Mesothelial cell of epicardium (in vitro differentiated cells): ENCODE measurements around the gene RPL31. TPM values are rescaled to one million over a fixed set of nuclear protein-coding genes. Genes with fewer than 3 reads are reported as not detected.

Experiments used
- DNase-seq, 2 experiments: peaks; one replicate each; pipeline ENCODE4 v3.0.0; 2021; ENCODE audit warnings: low spot score in 2 of 2; ENCODE audit not compliant: unreplicated experiment in 2 of 2
- H3K27ac Mint-ChIP-seq: 2 replicates; pipeline ENCODE4 v1.8.0; 2021; ENCODE audit warnings: mixed read lengths
- H3K27me3 Mint-ChIP-seq: 2 replicates; pipeline ENCODE4 v1.8.0; 2021; ENCODE audit warnings: low read depth, mixed read lengths
- H3K36me3 Mint-ChIP-seq: 2 replicates; pipeline ENCODE4 v1.8.0; 2021; ENCODE audit warnings: mixed read lengths
- H3K4me1 Mint-ChIP-seq: 2 replicates; pipeline ENCODE4 v1.8.0; 2021; ENCODE audit warnings: mixed read lengths
- H3K4me3 Mint-ChIP-seq: 2 replicates; pipeline ENCODE4 v1.8.0; 2021; ENCODE audit warnings: mild to moderate bottlenecking, moderate library complexity, mixed read lengths
- H3K9me3 Mint-ChIP-seq: 2 replicates; pipeline ENCODE4 v1.8.0; 2021; ENCODE audit warnings: mixed read lengths
- total RNA-seq: library from RNA; stranded (reverse); gene quantifications from 3 replicates; pipeline ENCODE4 v1.2.1, GENCODE V29; 2021
- TF ChIP-seq, protein P1 (sequence below): fragments of 200-600 bp; sonication (generic); IDR thresholded peaks from one replicate; pipeline ENCODE4 v1.5.0; 2021; ENCODE audit warnings: antibody characterized with exemption; ENCODE audit not compliant: unreplicated experiment

Gene RPL31
- total RNA-seq, 1 donor from 2014 or later = 1,845 TPM

DNA sequence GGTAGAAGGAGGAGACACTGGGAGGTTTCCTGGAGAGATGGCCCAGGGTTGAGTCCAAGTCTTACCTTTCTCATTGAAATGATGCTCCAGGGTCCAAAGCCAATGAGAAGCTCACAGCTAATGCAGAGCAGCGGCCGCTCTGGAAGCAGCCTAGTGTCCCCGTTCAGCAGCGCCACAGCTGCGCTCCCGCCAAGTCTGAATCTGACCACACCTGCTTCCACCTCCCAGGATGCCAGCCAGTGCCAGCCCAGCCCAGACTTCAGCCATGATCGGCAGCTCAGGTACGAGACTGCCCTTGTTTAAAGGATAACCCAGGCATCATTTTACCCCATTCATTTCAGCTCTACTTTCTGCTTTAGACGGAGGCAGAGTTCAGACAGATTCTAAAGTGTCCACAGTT is 11.9 kb upstream of the RPL31 start:
- H3K36me3 Mint-ChIP-seq = no peaks in the 10 kb centered on the region
- H3K9me3 Mint-ChIP-seq = no peaks in the 10 kb centered on the region
- no peak overlapping the region for H3K4me3 Mint-ChIP-seq
- DNase-seq = no peak
- no peak overlapping the region for H3K27ac Mint-ChIP-seq
- no peaks in the 10 kb centered on the region for H3K27me3 Mint-ChIP-seq
- no peaks in the 10 kb centered on the region for H3K4me1 Mint-ChIP-seq
- TF ChIP-seq, protein P1, sequence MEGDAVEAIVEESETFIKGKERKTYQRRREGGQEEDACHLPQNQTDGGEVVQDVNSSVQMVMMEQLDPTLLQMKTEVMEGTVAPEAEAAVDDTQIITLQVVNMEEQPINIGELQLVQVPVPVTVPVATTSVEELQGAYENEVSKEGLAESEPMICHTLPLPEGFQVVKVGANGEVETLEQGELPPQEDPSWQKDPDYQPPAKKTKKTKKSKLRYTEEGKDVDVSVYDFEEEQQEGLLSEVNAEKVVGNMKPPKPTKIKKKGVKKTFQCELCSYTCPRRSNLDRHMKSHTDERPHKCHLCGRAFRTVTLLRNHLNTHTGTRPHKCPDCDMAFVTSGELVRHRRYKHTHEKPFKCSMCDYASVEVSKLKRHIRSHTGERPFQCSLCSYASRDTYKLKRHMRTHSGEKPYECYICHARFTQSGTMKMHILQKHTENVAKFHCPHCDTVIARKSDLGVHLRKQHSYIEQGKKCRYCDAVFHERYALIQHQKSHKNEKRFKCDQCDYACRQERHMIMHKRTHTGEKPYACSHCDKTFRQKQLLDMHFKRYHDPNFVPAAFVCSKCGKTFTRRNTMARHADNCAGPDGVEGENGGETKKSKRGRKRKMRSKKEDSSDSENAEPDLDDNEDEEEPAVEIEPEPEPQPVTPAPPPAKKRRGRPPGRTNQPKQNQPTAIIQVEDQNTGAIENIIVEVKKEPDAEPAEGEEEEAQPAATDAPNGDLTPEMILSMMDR = no peak

DNA sequence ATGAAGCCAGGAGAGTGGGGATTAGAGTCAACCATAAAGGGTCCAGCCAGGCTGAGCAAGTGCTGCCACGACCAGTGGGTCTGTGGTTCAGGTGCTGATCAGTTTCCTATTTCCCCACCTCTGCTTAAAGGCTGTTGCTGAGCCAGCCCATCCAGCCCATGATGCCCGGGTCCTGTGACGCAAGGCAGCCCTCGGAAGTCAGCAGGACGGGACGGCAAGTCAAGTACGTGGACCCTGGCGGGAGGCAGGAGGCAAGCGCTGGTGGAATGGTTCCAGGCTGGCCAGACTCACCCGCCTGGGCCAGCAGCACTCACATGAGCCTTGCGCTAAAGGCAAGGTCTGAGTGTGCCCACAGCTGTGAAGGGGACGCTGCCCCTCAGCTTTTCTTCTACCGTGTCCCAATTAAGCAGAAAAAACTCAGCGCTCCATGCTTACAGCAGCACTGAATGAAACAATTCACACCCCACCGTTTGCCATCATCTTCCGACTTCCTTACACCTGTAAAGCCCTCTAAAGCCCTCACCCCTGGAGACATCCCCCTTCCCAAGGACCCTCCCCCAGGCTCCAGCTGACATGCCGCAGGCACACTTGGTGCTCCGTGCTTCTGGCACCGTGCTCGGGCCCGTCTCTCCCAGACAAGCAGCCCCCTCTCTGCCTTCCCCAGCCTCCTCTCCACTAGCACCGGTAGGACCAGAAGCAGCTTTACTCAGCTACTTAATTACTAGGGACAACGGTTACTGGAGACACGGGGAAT is 11.3 kb upstream of the RPL31 start:
- no peaks in the 10 kb centered on the region for H3K27me3 Mint-ChIP-seq
- no peak for DNase-seq
- no peak overlapping the region for H3K27ac Mint-ChIP-seq
- H3K9me3 Mint-ChIP-seq = no peaks in the 10 kb centered on the region
- TF ChIP-seq, protein P1 = no peak
- H3K4me1 Mint-ChIP-seq = no peaks in the 10 kb centered on the region
- H3K36me3 Mint-ChIP-seq = no peaks in the 10 kb centered on the region
- H3K4me3 Mint-ChIP-seq = no peak overlapping the region

DNA sequence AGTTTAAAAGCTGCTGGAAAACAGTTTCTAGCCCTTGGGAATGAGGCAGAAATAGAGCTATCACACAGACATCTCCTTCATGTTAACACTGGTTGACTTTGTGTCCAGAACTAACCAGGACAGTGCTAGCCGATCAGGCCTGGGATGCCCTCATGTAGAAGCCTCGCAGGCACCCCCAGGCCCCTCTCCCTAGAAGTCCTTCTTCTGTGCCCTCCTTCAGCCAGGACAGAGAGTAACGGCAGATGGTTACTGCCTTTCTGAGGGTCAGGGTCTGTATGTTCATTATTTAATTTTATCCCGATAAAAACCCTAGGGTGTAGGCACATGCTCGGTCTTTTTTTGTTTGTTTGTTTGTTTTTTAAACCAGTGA is 10.7 kb upstream of the RPL31 start:
- no peaks in the 10 kb centered on the region for H3K9me3 Mint-ChIP-seq
- no peak for DNase-seq
- H3K27me3 Mint-ChIP-seq = no peaks in the 10 kb centered on the region
- H3K4me3 Mint-ChIP-seq = no peak overlapping the region
- no peaks in the 10 kb centered on the region for H3K36me3 Mint-ChIP-seq
- no peak overlapping the region for H3K27ac Mint-ChIP-seq
- TF ChIP-seq, protein P1 = no peak
- no peaks in the 10 kb centered on the region for H3K4me1 Mint-ChIP-seq

DNA sequence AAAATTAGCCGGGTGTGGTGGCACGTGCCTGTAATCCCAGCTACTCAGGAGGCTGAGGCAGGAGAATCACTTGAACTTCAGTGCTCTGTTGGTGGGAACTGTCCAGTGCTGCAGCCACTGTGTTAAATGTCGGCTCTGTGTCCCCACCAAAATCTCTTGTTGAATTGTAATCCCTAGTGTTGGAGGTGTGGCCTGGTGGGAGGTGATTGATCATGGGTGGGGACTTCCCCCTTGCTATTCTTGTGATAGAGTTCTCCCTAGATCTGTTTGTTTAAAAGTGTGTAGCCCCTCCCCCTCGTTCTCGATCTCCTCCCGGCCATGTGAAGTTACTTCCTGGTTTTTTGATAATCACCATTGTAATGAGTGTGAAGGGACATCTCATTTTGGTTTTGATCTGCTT is 9.8 kb upstream of the RPL31 start:
- Mint-ChIP-seq H3K27me3 (no peaks in the 10 kb centered on the region), H3K4me3 (no peak overlapping the region), H3K4me1 (no peaks in the 10 kb centered on the region), H3K9me3 (no peaks in the 10 kb centered on the region), H3K27ac (no peak overlapping the region), H3K36me3 (no peaks in the 10 kb centered on the region)
- TF ChIP-seq, protein P1 = no peak
- DNase-seq = no peak

DNA sequence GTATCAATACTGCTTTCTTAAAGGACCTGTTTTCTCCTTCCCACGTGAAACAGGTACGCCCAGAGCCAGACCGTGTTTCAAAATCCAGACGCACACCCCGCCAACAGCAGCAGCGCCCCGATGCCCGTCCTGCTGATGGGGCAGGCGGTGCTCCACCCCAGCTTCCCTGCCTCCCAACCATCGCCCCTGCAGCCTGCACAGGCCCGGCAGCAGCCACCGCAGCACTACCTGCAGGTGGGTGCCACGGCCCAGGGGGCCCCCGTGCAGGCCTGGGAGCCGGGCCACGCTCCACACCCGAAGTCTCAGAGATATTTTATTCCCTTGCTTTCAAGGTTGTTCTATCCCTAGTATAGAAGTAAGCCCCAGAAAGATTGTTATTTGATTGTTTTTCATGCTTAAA is 8.8 kb upstream of the RPL31 start:
- no peaks in the 10 kb centered on the region for H3K4me1 Mint-ChIP-seq

More for the DNA sequence above, 8.8 kb upstream of the RPL31 start:
- Mint-ChIP-seq H3K9me3 (no peaks in the 10 kb centered on the region), H3K27me3 (no peaks in the 10 kb centered on the region), H3K4me3 (no peak overlapping the region), H3K36me3 (no peaks in the 10 kb centered on the region), H3K27ac (no peak overlapping the region)
- TF ChIP-seq, protein P1 = no peak
- DNase-seq = no peak
